Hematopoietic multipotent progenitor cell (in vitro differentiated cells): ENCODE measurements around the gene SYNDIG1. TPM values are rescaled to one million over a fixed set of nuclear protein-coding genes. Genes with fewer than 3 reads are reported as not detected.

Source experiments
- DNase-seq, 3 donors: peaks; one replicate each; pipeline ENCODE4 v3.0.0-alpha.2; 2011 to 2015; ENCODE audit warnings: low read depth in 2 of 3, low spot score in 2 of 3
- total RNA-seq: library from RNA; depleted of rRNA; stranded (reverse); fragments of >200 nt; gene quantifications from one replicate; pipeline ENCODE4 v1.2.3, GENCODE V29; 2012

The SYNDIG1 gene
- total RNA-seq, 1 donor, result under 0.01 TPM

DNA sequence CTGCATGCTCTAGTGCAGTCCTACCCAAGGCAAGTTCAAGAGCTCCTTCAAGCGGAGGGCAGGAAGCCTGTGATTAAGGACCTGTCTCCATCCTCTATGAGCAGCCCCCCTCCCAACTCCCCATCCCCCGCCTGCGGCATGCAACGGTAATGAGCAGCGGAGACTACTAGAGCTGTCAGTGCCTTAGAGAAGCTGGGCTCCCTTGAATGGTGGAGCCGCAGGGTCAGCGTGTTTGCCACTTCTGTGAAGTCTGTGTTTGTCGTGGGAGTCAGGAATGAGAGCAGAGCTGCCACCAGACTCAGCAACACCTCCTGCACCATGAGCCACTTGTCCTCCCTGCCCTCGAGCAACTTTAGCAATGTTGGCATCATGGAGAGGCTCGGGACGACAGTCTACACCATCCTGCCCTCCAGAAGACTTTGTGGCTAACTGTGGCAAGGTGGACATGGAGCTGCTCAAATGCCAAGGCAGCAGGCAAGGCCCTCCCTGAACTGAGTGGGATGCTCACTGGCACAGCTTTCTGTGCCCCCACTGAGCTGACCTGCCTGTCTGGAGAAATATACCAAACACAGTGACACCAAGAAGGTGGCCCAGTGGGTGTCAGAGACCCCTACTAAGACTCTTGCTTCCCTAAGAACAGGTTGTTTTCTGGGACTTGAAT is 23.8 kb upstream of the SYNDIG1 start:
- DNase-seq, result no peak

DNA sequence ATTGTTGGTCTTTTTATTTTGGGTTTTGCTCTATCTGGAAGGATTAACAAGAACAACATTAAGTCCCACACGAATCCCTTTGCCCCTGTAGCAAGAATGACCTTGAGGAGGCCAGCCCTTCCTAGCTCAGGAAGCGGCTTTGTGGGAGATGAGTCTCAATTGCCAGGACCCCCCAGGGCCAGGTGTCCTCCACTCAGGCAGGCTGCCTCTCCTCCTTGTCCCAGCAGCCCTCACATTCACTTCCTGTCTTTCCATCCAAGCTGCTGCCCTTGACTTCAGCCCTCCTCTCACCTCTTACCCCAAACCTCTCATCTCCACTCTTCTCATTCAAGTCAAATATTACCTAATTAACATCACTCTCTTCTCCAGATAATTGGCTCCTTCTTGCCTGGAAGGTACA is 22.6 kb upstream of the SYNDIG1 start:
- no peak for DNase-seq

DNA sequence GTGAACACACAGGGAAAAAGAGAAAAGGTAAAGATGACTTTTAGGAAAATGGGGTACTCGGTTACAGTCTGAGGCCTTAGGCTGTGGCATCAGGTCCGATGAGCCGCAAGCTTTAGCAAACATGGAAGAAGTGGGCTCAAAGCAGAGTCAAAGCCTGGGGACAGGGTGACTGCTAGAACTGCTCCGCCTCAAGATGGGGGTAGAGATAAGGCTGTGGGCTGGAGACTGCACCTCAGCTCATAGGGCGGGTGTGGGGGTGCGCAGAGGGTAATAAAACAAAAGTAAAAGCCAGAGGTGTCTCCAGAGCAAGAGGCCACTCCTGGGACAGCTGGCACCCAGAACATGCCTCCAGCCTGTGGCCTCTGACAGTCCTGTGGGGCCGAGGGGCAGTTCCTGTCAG is 21.3 kb upstream of the SYNDIG1 start:
- no peak for DNase-seq

DNA sequence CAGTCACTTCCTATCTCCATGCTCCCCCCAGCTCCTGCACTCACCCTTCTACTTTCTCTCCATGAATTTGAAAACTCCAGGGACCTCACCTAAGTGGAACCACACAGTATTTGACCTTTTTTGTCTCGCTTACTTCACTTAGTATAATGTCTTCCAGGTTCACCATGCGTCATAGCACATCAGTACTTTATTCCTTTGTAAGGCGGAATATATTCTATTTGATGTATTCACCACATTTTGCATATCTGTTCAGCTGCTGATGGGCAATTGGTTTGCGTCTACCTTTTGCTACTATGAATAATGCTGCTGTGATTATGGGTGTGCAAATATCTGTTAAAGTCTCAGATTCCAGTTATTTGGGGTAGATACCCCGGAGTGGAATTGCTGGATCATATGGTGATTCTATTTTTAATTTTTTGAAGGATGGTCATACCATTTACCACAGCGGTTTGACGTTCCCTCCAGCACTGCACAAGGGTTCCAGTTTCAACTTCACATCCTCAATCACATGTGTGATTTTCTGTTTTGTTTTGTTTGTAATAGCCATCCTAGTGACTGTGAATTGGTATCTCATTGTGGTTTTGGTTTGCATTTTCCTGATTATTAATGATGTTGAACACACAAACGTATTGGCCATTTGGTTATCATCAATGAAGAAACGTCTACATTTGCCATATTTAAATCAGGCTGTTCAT is 20.3 kb upstream of the SYNDIG1 start:
- no peak for DNase-seq

DNA sequence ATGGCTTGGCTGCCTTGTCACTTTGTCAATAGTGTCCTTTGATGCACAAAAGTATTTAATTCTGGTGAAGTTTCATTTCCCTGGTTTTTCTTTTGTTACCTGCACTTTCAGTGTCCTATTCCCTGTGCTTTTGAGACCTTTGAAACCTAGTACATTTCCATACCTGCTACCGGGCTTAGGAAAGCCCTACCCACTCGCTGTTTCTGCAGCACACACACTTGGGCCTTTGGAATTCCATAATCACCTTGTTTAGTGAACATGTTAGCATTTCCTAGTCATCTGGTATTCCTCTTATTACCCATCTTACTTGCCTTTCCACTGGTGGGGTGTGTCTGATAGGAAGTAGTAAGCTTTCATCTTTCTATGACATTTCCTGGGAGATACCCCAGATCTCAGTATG is 19.3 kb upstream of the SYNDIG1 start:
- no peak for DNase-seq

DNA sequence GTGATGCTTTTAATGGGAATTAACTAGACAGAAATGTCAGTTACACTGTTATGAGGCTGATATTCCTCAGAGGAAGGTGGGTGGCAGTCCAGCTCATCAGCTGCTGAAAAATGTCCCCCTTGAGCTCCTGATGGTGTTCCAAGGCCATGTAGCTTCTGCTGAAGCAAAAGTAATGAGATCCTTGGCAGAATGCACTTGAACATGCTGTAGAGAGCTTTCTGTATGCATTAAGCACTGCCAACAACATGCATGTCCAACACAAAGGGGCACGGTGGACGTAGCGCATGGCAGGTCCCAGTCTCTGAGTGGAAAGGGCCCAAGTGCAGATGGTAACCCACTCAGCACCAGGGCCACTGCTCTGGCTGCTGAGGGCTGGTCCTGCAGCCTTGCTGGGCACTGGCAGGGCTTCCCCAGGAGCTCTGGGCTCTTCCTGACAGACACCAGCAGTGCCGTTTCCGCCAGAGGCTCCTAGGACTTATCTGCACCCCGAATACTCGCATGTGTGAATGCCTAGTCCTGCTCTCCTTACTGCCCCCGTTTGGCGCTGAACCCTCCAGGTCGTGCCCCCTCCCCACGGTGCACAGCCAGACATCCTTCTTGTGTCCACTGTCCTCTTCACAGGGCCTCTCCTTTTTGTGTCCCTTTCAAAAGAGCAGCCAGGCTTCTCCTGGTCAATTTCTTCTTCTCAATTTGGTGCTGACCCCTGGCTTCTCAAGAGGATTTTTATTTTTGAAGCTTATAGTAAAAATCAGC is 18.6 kb upstream of the SYNDIG1 start:
- no peak for DNase-seq

DNA sequence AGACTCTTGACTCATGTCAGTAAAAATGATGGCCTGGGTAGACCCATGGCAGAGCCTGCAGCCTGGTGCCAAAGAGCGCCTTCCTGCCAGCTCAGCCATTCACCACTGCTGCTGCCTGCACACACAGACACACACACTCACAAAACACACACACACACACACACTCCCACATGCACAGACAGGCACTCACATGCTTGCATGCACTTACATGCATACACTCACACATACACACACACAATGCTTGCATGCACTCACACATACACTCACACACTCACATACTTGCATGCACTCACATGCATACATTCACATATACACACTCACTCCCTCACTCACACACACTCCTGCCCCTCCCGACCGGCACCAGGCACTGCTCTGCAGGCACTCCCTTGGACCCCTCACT is 18.0 kb upstream of the SYNDIG1 start:
- DNase-seq, result no peak

DNA sequence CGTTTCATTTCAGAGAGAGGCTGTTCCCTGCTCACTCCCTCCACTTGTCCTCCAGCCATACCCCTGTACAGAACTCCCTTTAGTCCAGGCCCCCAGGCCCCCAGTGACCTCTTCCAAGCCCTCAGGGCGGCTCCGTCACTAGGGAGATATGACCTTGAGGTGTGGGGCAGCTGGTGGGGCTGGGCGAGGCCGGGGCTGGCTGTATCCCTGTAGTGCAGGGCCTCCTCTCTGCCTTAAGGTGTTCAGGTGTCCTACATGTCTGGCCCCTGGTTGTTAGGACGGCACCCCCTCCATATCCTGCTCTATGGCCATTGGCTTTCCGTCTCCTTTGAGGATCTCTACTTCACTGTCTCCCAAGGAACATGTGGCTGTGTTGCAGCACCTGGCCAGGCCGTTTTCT is 17.4 kb upstream of the SYNDIG1 start:
- no peak for DNase-seq

DNA sequence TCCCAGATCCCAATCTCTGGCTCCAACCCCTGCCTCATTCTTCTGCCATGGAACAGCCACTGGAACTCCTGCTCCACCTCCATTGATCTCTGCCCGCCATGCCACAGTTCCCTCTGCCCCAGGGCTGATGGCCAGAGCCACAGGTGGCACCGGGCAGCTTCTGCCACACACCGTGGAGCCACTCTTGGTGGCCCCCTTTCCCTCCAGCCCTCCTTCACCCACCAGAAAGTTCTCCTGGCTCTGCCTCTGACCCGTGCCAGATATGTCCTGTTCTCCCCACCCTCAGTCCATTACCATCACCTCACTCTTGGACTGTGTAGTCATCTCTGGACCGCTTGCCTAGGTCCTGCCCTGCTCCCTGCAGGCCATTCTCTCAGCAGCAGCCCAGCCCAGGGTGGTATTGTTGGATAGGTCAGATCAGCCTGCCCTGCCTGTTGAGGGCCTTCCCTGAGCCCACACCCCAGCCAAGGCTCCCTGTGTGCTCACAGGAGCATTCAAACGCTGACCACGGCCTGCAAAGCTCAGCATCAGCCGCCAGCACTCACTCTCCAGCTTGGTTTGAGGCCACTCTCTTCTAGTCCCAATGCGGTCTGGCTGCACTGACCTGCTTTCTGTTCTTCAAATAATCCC is 16.8 kb upstream of the SYNDIG1 start:
- DNase-seq, result no peak

DNA sequence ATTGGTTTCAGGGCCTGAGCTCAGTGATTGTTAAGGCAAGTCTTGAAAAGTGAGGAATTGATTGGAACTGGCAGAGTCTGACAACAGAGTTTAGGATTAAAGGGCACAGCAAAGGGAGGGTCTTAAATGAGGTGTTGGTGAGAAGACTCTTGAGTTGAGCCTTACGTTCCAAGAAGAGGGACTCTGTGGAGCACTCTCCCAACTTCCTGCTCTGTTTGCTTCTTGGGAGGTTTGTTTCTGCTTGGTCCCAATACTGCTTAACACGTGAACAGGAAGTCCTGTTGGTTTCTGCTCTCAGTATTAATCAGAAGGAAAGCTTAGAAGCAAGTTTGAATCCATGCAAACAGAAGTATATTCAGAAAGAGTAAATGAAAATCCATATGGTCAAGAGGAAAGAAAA is 15.6 kb upstream of the SYNDIG1 start:
- DNase-seq, result no peak

DNA sequence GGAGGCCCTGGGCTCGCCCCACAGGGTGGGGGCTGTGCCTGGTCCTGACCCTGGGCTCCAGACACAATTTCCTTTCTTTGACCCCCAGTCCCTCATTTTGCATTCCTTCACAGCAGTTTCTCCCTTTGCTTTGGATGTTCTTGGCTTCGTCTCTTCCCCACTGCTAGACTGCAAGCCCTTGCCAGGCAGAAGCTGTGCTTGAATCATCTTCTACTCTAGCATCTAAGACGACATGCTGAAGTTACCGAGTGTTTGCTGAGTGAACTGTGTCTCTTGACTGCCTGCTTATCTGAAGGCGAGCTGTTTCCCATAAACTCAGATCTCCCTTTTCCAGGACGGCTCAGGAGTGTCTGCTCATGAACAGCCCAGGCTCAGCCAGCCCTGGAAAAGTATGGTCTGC is 14.3 kb upstream of the SYNDIG1 start:
- no peak for DNase-seq

DNA sequence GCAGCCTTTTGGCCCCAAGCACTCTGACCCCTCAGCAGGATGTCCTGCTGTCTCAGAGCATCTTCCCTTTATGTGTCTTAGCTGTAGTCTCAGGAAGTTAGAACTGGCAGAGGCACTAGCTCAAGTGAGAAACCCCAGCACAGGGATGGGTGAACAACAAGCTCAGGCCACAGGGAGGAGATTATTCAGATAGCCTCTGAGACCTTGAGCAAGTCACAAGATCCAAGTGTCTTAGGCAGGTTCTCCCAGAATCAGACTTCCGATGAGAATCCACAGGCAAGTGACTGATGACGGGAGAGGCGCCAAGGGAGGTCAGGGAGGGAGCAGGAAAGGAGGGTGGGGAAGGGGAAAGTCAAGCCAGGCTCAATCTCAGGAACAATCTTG is 13.0 kb upstream of the SYNDIG1 start:
- no peak for DNase-seq

DNA sequence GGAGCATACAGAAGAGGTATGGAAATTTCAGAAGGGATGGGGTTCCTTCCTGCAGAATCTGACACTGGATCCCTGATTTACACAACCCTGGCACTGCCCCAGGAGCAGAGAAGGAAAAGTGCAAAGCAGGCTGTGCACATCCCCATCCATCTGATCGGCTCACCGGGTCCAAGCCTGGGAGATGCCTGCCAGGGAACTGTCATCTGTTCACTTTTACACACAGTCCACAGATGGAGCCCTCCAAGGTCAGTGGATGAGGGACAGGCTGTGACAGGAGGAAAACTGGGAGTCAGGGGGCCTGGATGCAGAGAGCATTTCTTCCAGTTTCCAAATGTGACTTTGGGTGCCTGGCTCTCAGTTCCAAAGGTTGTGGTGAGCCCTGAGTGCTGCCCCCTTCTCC is 11.0 kb upstream of the SYNDIG1 start:
- DNase-seq, result no peak

DNA sequence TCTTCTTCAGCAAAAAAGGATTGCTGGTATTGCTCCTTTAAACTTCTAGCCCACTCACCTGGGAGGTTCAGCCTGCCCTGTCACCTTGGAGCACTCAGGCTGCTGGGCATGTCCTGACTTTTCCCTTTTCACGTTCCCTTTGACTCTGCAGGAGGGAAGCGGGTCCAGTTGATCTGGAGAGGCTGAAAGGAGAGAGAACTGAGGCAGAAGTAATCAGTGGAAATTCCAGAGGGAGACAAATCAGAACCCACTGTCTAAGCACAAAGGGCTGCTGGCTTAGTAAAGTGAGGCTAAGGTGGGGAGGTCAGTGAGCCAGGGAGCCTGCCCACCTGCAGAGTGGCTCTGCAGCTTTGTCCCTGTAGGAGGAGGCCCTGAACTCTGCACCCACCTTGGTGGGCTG is 9.7 kb upstream of the SYNDIG1 start:
- no peak for DNase-seq

DNA sequence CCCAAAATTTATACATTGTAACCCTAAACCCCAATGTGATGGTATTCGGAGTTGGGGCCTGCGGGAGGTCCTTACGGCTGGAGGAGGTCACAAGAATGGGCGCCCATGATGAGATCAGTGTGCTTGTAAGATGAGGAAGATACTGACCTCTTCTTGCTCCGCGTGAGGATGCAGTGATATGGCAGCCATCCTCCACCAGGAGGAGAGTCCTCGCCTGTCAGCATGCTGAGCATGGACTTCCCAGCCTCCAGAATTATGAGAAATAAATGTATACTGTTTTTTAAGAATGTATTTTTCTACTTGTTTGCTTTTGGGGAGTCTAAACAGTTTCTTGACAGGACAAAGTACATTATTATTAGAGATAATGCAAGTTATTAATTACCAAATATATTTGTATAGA is 8.7 kb upstream of the SYNDIG1 start:
- DNase-seq, result no peak

DNA sequence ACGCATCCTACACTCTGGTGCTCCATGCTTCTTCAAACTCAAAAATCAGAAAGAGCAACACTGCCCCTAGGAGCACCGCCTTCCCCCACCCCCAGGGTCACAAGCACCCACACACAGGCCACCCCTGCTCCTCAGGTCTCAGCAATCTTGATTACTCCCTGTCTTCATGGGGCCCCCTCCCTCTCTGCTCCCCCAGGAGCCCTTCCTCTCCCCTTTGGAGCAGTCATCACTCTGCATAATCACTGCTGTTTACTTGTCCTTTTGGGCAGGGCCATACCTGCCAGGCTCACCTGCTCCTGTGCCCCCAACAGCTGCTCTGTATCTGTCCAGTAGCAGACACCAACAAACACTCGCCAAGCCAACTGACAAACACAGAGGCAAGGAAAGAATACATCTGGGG is 7.6 kb upstream of the SYNDIG1 start:
- no peak for DNase-seq

DNA sequence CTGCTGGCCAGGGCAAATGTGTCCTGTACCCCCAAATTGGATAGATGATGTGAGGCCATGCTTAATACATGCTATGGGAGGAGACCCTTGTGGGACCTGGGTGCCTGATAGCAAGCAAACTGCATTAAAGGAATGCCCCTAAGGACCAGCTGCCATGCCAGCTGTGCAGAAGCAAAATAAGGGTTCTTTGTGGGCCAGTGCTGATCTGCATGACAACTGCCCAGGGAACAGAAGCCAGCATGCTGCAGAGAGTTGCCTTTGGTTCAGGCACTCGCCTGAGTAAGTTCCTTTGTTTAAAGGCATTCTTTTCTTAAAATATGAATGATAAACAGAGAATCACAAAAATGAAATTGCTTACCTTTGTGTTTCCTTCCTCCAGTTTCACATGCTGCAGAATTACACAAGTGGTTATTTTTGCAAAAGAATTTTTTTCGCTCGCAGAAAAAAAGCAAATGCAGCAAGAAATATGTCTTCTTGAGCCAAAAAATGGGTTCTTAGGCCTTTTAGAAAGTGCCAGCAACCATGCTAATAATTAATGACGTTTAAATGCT is 6.9 kb upstream of the SYNDIG1 start:
- DNase-seq, result no peak

DNA sequence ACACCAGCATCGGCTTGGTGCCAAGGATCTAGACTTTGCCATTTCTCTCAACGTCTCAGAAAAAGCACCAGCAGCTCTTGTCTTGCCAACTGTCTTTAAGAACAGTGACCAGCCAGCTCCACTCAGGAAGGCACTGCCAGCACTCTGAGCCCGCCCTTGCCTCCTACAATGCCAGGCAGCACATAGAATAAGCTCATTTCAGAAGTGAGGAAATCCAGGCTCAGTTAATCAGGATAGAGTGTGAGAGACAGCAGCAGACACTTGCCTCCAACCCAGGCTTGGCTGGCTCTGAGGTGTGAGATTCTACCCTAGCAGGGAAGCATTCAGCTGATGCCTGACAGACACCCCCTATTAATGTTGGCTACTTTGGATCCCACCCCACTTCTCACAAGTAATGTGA is 4.3 kb upstream of the SYNDIG1 start:
- DNase-seq, result no peak

DNA sequence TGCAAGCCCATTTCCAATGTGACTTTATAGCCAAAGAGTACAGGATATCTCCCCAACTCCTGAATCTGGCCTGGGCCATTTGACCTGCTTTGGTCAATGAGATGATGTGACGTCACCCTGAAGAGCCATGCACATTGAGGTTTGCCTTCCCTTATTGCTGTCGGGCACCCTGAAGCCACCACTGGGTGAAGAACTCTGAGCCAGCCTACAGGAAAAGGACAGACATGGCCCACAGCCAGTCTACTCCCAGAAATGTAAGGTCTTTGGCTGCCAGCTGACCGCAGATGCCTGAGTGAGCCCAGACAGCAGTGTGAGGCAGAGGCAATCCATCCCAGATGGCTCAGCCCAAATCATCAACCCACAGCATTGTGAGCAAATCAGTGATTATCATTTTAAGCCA is 3.7 kb upstream of the SYNDIG1 start:
- DNase-seq, result no peak

DNA sequence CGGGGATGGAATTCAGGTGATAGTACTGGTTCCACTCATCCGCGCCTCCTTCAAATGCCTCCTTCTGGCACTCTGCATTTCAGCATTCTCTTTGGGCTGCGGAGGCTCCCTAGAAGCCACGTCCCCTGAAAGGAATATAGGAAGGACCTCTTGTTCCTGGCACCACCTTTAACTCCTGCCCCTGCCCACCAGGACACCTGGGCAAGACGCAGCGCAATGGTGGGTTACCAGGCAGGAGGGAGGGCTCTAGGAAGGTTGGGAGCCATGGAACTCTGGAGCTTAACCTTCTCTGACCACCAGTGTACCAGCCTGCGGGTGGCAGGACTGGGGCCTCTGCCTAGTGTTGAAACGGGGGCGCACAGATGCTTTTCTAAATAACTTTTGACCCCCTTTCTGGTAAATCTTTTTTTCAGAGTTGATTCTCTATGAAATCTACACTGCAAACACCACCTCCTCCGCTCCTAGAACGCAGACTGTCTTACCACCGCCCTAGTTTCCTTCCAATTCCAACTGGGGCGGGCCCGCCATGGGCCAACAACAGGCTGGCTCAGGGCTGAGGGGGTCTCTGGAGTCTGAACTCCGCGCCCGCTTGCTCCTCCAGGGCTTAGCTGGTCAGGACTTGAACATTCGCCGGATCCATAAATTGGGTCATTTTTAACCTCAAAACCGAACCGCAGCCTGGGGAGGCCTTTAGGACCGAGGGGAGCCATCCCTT is 871 bp upstream of the SYNDIG1 start:
- DNase-seq, result no peak
